LNCAP (cell line): ENCODE data around the gene VPS51.

Experiments
- TF ChIP-seq, protein P1 (sequence below): fragments of 450-650 bp; IDR thresholded peaks from 2 replicates; pipeline ENCODE4 v1.5.1; 2017; ENCODE audit warnings: mild to moderate bottlenecking

VPS51 gene

DNA sequence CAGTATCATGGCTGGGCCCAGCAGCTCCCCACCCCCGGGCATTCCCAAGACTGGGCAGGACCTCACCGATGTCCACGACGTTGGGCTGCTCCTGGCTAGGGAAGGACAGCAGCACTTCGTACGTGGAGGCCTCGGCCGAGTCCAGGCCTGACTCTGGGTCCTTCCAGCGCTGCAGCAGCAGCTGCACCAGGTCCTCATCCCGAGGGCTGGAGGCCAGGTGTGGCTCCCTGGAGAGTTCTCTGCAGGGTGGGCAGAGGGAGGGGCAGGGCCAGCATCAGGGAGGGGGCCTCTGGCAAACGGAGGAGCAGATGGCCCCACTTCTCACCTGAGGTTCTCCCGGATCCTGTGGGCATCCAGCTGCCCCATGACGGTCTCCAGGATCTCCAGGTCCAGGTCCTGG, 38.0 kb upstream of the VPS51 start:
- TF ChIP-seq, protein P1, sequence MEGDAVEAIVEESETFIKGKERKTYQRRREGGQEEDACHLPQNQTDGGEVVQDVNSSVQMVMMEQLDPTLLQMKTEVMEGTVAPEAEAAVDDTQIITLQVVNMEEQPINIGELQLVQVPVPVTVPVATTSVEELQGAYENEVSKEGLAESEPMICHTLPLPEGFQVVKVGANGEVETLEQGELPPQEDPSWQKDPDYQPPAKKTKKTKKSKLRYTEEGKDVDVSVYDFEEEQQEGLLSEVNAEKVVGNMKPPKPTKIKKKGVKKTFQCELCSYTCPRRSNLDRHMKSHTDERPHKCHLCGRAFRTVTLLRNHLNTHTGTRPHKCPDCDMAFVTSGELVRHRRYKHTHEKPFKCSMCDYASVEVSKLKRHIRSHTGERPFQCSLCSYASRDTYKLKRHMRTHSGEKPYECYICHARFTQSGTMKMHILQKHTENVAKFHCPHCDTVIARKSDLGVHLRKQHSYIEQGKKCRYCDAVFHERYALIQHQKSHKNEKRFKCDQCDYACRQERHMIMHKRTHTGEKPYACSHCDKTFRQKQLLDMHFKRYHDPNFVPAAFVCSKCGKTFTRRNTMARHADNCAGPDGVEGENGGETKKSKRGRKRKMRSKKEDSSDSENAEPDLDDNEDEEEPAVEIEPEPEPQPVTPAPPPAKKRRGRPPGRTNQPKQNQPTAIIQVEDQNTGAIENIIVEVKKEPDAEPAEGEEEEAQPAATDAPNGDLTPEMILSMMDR = no peak

DNA sequence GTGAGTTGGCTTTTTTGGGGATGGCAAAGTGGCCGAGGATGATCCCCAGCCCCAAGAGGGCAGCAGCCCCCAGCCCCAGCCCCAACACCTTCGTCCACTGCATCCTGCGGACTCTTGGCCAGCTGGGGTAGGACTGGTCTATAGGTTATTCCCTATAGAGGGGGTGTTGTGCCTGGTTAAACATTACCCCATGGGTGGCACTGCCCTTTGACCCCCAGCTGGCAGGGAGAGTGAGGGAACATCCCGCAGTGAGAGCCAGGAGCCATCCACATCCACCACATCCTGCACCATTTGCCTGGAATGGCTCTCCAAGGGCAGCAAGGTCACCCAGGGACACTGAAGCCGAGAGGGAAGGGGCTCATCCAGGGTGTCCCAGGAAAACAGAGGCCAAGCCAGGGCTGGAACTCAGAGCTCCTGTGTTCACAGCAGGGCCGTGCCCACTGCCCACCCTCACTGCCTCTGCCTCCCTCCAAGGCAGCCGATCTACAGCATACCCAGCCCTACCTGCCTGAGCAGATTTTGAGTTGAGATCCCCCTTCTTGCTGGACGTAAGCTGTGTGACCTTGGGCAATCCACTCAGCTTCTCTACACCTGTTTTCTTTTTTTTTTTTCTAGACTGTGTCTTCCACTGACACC, 37.5 kb upstream of the VPS51 start, which contains the start of gene NAALADL1:
Gene NAALADL1, minus strand, starts transcription at position 135 of the 636 bp plus-strand sequence. Its CDS starts 32 bp downstream, at position 103.
- TF ChIP-seq, protein P1 = no peak

DNA sequence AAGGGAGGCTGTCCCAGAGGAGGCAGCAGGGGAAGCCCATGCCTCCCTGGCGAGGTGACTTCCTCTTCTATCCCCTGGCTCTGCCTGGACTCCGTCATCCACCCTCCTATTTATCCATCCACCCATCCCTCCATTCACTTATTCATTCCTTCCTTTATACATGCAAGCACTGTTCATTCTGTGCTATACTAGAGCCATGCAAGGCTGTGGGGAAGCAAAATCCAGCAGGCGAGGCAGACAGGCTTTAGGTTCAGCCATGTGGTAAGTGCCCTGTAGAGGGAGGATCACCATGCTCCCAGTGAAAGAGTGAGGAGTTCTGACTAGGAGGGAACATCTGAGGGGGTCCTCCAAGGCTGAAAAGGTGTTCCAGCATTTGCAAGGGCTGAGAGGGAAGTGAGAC, 36.5 kb upstream of the VPS51 start:
- TF ChIP-seq, protein P1 = no peak

DNA sequence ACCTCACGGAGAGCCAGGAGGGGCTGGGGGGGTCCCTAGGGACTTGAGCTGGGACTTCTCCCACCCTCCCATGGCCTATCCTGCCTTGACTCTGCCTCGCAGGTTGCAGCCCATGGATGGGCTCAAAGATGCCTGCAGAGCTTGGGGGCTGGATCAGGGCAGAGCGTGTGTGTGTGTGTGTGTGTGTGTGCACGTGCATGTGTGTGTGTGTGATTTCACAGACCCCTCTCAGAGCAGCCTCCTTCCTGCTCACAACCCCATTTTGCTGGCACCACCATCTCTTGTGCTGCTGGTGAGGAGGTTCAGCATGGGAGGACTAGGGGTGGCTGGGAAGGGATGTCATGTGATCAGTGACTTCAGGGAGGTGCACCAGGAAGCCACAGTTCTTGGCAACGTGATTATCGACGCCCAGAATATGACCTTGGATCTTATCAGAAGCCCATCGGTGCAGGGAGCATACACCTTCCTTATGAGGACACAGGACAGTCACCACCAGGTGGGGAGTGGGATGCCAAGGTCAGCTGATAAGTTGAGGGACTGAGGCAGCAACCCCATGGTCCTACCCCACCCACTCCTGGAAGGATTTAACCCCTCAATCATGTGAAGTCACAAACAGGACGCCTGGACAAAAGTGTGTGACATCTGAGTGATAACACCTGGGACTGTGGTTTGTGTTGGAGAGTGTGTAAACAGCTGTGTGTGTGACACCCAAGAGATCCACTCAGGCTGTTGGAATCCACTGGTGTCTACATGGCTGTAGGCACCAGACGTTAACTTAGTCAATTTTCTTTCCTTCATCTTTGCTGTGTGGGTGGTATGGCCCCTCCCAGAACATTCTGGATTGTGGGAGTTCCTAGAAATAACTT, 35.8 kb upstream of the VPS51 start:
- TF ChIP-seq, protein P1 = no peak

DNA sequence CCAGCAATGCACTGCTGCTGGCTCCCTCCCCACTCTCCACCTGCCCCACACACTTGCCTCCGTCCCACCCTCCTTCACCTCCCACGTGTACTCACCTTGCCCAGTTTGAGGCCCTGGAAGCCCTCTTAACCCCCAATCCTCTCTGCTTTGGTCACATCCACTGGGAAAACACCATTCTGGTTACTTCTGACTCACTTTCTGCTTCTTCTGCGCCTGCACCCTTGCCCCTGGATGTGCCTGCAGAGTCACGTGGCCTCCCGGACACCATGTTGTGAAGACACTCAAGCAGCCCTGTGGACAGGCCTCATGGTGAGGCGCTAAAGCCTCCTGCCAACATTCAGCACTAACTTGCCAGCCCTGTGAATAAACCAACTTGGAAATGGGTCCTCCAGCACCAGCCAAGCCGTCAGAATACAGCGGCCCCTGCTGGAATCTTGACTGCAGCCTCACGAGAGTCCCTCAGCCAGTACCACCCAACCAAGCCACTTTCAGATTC, 35.1 kb upstream of the VPS51 start:
- TF ChIP-seq, protein P1 = no peak

DNA sequence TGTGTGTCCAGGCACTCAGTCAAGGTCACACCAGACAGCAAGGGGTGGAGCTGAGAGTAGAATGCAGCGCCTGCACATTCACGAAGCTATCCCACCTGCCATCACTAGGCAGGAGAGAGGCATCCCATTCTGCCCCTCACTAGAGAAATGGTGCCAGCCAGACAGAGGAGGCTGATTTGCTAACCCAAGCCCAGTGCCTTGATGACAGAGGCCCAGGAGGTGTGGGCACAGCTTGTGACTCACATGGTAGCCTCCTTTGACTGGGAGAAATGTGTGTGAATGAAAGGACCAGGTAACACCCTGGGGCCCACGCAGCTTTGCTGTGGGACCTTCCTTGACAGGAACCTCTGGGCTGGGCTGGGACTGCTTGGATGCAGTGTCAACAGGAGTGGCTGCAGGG, 32.5 kb upstream of the VPS51 start:
- TF ChIP-seq, protein P1 = no peak

DNA sequence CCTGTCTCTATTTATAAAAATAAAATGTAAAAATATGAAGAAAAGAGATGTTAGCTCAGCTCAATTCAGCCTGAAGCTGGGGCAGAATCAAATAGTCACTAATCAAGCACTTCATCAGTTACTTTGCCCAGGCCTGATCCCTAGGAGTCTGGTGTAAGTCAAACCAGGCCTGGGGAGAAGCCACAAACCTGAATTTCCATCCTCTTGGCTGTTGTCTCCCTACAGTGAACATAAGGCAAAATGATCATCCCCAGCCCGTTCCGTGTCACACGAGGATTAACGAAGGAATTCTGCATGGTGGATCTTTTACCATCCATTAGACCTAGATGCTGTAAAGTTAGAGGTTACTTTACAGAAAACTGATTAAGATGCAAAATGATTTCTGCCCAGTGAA, 31.2 kb upstream of the VPS51 start:
- TF ChIP-seq, protein P1 = no peak
